Effector memory CD4-positive, alpha-beta T cell (primary cell): ENCODE results near the gene TLCD3B.
A peak's percentile ranks its signal among the peaks of the same experiment; 100 is the strongest.

ENCODE experiments used
- DNase-seq, 3 donors: peaks; one replicate each; pipeline ENCODE4 v3.0.0-alpha.2; 2020
- H3K27ac ChIP-seq: 2 replicates; pipeline ENCODE4 v1.7.0; 2013; ENCODE audit warnings: mild to moderate bottlenecking, low read length, moderate library complexity; ENCODE audit not compliant: insufficient read depth, poor library complexity, severe bottlenecking
- H3K27me3 ChIP-seq: replicated peaks from 2 replicates; pipeline ENCODE4 v1.7.0; 2013; ENCODE audit warnings: mild to moderate bottlenecking, low read length; ENCODE audit not compliant: insufficient read depth, control insufficient read depth, poor library complexity, severe bottlenecking
- H3K36me3 ChIP-seq: 2 replicates; pipeline ENCODE4 v1.7.0; 2013; ENCODE audit warnings: mild to moderate bottlenecking, low read length, moderate library complexity; ENCODE audit not compliant: control insufficient read depth, insufficient read depth
- H3K4me1 ChIP-seq: 2 replicates; pipeline ENCODE4 v1.7.0; 2013; ENCODE audit warnings: low read length, mild to moderate bottlenecking; ENCODE audit not compliant: control insufficient read depth, insufficient read depth, poor library complexity, severe bottlenecking
- H3K4me3 ChIP-seq: 2 replicates; pipeline ENCODE4 v1.7.0; 2013; ENCODE audit warnings: low read length, low read depth, mild to moderate bottlenecking; ENCODE audit not compliant: insufficient read depth, poor library complexity, severe bottlenecking
- H3K9me3 ChIP-seq: 2 replicates; pipeline ENCODE4 v1.7.0; 2013; ENCODE audit warnings: mild to moderate bottlenecking, low read length, moderate library complexity; ENCODE audit not compliant: control insufficient read depth

The TLCD3B gene

DNA sequence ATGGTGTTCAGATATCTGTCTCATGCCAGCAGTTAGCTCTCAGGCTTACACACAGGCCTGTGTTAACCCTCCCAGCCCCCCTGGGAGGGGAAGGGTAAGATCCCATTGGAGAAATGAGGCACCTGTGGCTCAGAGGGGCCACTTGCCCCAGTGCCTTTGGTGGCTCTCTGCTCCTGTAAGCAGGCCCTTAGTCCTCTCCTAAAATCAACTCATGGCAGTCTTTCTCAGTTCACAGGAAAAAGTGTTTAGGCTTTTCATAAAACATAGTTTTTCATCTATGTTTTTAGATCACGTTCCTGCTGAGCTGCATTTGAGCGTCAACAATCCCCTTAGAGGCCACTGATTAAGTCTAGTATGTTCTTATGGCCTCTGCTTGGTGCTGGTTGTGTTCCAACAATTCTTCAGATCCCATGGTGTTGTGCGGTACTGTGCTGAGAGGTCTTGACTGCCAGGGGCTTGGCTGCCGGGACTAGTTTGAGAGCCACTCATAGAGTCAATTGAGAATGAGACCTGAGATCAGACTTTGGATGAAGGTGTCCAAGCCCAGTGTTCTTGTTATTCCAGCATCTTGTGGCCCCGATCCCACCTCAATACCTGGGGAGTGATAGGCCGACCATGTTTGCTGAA, 46.8 kb downstream of the TLCD3B start:
- H3K4me3 ChIP-seq, result no peak overlapping the region
- H3K36me3 ChIP-seq, result peaks cover 97% of the 10 kb centered on the region
- H3K9me3 ChIP-seq, result no peaks in the 10 kb centered on the region
- no peak overlapping the region for H3K27ac ChIP-seq
- H3K27me3 ChIP-seq, result no peaks in the 10 kb centered on the region
- no peaks in the 10 kb centered on the region for H3K4me1 ChIP-seq
- DNase-seq, result no peak

DNA sequence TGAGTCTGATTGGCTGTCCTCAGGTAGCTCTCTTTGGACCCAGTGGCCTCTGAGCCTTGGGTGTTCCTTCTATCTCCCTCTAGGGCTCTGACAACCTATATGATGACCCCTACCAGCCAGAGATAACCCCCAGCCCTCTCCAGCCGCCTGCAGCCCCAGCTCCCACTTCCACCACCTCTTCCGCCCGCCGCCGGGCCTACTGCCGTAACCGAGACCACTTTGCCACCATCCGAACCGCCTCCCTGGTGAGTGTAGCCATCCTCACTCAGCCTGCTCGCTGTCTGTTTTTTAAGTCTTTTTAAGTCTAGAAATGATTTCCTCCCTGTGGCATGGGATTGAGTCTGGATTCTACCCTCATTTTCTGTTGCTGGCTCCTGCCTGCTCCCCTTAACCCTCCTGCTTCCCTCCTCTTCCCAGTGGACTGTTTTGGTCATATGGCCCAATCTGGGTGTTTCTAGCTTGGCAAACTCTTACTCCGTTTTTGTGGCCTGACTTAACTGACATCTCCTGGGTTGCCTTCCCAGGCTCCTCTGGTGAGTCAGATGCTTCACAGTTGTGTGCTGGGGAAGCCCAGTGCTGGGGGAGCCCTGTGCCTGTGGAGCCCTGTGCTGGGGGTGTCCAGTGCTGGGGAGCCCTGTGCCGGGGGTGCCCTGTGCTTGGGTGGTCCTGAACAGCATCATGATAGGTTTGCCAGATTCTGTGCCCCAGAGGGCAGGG, 47.5 kb downstream of the TLCD3B start:
- DNase-seq, result no peak
- no peaks in the 10 kb centered on the region for H3K27me3 ChIP-seq
- H3K4me3 ChIP-seq, result no peak overlapping the region
- no peaks in the 10 kb centered on the region for H3K9me3 ChIP-seq
- H3K36me3 ChIP-seq, result peaks cover 98% of the 10 kb centered on the region
- no peak overlapping the region for H3K27ac ChIP-seq
- H3K4me1 ChIP-seq, result no peaks in the 10 kb centered on the region

DNA sequence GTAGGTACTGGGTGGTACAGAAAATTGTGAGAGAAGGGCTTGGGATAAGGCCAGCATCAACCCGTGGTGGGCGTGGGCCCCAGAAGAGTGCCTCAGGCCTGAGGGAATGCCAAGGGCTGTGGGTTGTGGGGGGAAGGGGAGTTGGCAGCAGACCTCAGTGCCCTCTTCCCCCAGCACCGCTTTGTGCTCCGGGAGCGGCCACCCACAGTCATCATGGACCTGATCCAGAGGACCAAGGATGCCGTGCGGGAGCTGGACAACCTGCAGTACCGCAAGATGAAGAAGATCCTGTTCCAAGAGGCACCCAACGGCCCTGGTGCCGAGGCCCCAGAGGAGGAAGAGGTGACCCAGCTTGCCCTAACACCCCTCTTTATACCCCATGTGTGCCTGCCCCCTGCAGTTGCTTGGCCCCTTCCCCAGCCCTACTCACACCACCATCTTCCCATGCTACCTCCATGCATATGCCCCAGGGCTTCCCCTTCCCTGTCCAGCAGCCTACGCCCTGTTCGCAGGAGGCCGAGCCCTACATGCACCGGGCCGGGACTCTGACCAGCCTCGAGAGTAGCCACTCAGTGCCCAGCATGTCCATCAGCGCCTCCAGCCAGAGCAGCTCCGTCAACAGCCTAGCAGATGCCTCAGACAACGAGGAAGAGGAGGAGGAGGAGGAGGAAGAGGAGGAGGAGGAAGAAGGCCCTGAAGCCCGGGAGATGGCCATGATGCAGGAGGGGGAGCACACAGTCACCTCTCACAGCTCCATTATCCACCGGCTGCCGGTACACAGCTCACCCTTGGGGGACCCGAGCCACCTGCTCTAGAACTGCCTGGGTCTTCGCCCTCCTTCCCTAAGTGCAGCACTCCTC, 48.3 kb downstream of the TLCD3B start:
- Histone ChIP-seq H3K27me3 (no peaks in the 10 kb centered on the region), H3K36me3 (peaks cover 100% of the 10 kb centered on the region), H3K27ac (no peak overlapping the region), H3K9me3 (no peaks in the 10 kb centered on the region), H3K4me3 (no peak overlapping the region), H3K4me1 (no peaks in the 10 kb centered on the region)
- no peak for DNase-seq

DNA sequence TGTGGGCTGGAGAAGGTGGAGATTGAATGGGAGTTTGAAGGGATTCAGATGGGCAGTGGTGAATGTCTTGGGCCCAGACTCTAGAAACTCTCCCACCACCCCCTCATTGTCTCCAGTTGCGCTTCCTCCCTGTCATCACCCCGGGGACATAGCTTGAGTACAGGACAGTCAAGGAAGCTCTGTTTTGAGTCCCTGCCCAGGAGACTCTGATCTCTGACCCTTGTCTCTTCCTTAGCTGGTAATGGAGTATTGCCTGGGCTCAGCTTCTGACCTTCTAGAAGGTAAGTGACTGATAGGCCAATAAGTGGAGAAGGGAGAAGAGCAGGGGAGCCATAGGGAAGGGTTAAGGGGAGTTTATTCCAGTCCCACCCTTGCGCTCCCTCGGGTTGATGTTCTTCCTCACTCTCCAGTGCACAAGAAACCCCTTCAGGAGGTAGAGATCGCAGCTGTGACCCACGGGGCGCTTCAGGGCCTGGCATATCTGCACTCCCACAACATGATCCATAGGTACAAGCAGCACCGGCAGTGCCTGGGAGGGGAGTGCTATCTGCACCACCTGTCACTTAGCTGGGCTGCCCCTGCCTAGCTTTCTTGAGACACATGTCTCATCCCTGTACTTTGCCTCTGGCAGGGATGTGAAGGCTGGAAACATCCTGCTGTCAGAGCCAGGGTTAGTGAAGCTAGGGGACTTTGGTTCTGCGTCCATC, 52.4 kb downstream of the TLCD3B start:
- Histone ChIP-seq H3K4me1 (peaks cover 25% of the 10 kb centered on the region), H3K27ac (no peak overlapping the region)
- no peak for DNase-seq

DNA sequence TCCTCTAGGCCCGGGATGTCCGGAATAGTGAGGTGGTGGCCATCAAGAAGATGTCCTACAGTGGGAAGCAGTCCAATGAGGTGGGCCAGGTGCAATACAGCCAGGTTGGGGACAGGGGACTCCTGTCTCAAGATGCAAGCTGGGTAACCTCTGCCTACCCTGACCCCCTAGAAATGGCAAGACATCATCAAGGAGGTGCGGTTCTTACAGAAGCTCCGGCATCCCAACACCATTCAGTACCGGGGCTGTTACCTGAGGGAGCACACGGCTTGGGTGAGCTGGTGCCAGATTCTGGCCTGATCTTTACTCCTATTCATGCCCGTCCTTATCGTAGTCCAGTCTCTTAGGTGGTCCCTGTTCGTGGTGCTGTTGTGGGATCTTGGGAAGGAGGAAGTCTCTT, 53.0 kb downstream of the TLCD3B start:
- H3K4me1 ChIP-seq, result peaks cover 25% of the 10 kb centered on the region
- H3K36me3 ChIP-seq, result peaks cover 57% of the 10 kb centered on the region
- no peaks in the 10 kb centered on the region for H3K27me3 ChIP-seq
- no peak overlapping the region for H3K27ac ChIP-seq
- H3K9me3 ChIP-seq, result no peaks in the 10 kb centered on the region
- DNase-seq, result no peak
- no peak overlapping the region for H3K4me3 ChIP-seq

More for the DNA sequence above, 52.4 kb downstream of the TLCD3B start:
- Histone ChIP-seq H3K9me3 (no peaks in the 10 kb centered on the region), H3K36me3 (peaks cover 64% of the 10 kb centered on the region), H3K4me3 (no peak overlapping the region), H3K27me3 (no peaks in the 10 kb centered on the region)

DNA sequence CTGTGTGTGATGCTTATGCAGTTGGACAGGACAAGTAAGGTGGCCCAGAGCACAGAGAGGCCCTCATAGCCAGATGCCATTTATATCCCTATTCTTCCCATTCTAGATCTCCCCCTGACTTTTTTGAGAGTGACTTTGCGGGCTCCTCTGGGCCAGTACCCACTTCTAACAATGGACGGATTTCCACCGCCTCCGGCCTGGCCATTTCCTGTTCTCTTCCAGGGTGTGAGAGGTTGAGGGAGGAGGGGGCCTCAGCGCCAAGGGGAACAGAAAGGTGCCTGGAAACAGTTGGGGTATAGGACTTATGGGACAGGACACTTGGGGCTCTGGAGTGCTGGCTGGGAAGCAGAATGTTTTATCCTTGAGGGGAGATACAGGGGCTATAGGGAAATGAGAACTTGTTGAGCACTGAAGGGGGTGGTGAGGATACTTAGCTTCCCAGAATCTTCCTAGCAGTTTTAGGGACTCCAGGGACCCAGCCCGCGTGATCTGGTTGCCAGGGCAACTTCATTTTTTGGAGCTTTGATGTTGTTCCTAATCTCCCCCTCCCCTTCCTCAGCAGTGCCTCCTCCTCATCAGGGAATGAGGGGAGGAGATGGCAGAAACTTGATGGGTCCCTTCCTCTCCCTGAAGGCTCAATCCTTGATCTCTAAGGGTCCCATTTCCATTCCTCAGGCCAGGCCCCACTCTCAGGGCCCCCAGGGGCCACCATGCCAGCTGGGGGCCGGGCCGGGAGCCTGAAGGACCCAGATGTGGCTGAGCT, 53.8 kb downstream of the TLCD3B start:
- H3K4me1 ChIP-seq, result peaks cover 25% of the 10 kb centered on the region
- no peak overlapping the region for H3K27ac ChIP-seq
- H3K36me3 ChIP-seq, result peaks cover 49% of the 10 kb centered on the region
- H3K4me3 ChIP-seq, result no peak overlapping the region
- no peaks in the 10 kb centered on the region for H3K27me3 ChIP-seq
- no peak for DNase-seq
- H3K9me3 ChIP-seq, result no peaks in the 10 kb centered on the region

DNA sequence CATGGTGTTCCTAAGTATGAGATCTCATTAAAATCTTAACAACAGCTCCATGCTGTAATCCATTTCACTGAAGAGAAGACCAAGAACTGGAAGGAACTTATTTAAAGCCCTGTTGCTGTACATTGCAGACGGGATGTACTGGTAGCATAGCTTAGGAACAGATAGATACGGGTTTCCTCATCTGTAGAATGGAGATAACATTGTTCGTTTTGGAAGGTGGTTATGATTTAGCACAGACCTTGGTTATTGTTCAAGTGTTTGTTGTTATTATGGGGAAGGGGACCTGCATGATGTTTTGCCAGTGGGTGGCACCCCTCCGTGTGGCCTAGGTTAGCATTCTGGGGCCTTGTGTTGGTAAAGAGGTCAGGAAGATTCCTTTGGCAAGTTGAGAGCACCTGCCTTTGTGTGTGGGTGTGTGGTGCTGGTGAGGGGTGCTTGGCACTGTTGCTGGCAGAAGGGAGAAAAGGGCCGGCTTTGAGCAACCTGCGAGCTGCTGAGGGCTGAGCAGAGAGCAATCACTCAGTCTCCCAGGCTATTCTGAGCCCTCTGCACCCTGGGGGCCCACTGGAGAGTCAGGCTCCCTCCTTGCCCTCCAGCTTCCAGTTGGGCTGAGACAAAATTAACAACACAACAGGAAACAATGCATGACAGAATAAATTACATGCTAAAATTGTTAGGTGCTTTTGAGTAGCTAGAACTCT, 55.1 kb downstream of the TLCD3B start:
- Histone ChIP-seq H3K27ac (peak overlapping the region; percentile 91), H3K4me1 (peaks cover 25% of the 10 kb centered on the region), H3K27me3 (no peaks in the 10 kb centered on the region), H3K36me3 (peaks cover 36% of the 10 kb centered on the region), H3K4me3 (no peak overlapping the region), H3K9me3 (no peaks in the 10 kb centered on the region)
- DNase-seq, result no peak

DNA sequence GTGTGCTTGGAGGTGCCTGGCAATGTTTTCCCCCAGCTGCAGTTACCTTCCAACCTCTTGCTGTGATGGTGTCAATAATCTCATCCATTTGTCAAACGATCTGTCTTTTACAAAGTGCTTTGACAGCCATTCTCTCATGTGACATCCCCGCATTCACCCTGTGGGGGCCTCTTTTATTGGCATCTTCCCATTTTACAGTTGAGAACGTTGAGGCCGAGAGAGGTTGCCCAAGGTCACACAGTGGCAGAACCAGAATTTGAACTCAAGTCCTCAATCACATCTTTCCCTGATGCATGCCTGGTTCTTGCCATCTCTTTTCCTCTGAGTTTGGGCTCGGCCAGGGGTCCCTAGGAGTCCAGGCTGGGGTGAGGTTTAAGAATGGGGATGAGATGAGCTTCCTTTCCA, 55.9 kb downstream of the TLCD3B start:
- Histone ChIP-seq H3K36me3 (peaks cover 28% of the 10 kb centered on the region), H3K4me1 (peaks cover 25% of the 10 kb centered on the region), H3K4me3 (peak overlapping the region; percentile 100), H3K27me3 (no peaks in the 10 kb centered on the region), H3K9me3 (no peaks in the 10 kb centered on the region), H3K27ac (peak overlapping the region; percentile 91)
- no peak for DNase-seq
